ACC112 (cell line): ENCODE results near the gene OR2T34.
"Not testable (repeated sequence)": the region's sequence is repeated elsewhere in the genome, so short reads cannot be mapped to it uniquely, and the experiment has no call there.

Source experiments
- H2AFZ ChIP-seq: fragments of 200-600 bp; sonication (generic); one replicate; pipeline ENCODE4 v1.6.0; 2017; ENCODE audit warnings: antibody characterized with exemption, low read length; ENCODE audit not compliant: unreplicated experiment
- H3K27ac ChIP-seq: fragments of 200-600 bp; sonication (generic); 2 replicates; pipeline ENCODE4 v1.5.1; 2014; ENCODE audit warnings: low read depth, mild to moderate bottlenecking, antibody characterized with exemption, low read length, moderate library complexity
- H3K27me3 ChIP-seq: fragments of 200-600 bp; sonication (generic); 2 replicates; pipeline ENCODE4 v1.6.1; 2014; ENCODE audit warnings: mild to moderate bottlenecking, antibody characterized with exemption, low read length, moderate library complexity, mixed read lengths; ENCODE audit not compliant: insufficient read depth
- H3K36me3 ChIP-seq: fragments of 200-600 bp; sonication (generic); 2 replicates; pipeline ENCODE4 v1.6.1; 2016; ENCODE audit warnings: mild to moderate bottlenecking, antibody characterized with exemption, low read length, moderate library complexity, mixed read lengths; ENCODE audit not compliant: insufficient read depth
- H3K4me1 ChIP-seq: fragments of 200-600 bp; sonication (generic); one replicate; pipeline ENCODE4 v1.6.1; 2016; ENCODE audit warnings: low read length, mixed read lengths; ENCODE audit not compliant: insufficient read depth, unreplicated experiment, control insufficient read depth
- H3K4me3 ChIP-seq: fragments of 200-600 bp; sonication (generic); 2 replicates; pipeline ENCODE4 v1.5.1; 2014; ENCODE audit warnings: mild to moderate bottlenecking, low read depth, low read length
- H3K79me2 ChIP-seq: fragments of 200-600 bp; sonication (generic); one replicate; pipeline ENCODE4 v1.6.0; 2016; ENCODE audit warnings: low read length; ENCODE audit not compliant: control insufficient read depth, unreplicated experiment, insufficient read depth

The OR2T34 gene

DNA sequence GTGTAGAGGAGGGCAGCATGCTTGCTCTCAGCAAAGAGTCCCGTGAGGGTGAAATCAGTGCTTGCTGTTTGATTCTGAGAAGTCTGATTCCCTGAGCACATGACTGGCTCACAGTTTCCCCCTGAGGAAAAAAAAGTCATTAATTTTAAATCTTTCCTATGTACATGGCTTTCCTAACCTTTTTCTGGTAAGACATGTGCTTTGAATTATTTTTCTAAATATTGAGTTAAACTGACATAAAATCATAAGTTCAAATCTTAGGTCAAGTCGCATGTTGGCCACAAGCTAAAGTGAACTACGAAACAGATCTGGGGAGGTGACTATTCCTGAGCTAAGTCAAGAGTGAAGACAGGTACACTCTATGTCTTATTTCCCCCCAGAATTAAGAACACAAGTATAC, at the start of gene OR2T34:
TSS of gene OR2T34 (minus strand) at position 101 of the 400 bp plus-strand sequence. CDS start at position 101, 0 bp downstream.
- H3K79me2 ChIP-seq, H3K27me3 ChIP-seq, H2AFZ ChIP-seq, H3K4me3 ChIP-seq, H3K27ac ChIP-seq, H3K36me3 ChIP-seq, H3K4me1 ChIP-seq: not testable (repeated sequence)

GRCh38 chr1:248622570-248623001, 48.0 kb upstream of the OR2T34 start:
- Histone ChIP-seq H3K79me2 (no peaks in the 10 kb centered on the region), H3K4me3 (no peak overlapping the region), H3K27ac (no peak overlapping the region), H2AFZ (no peak overlapping the region), H3K4me1 (no peaks in the 10 kb centered on the region), H3K27me3 (peaks cover 3% of the 10 kb centered on the region; the same call in 1 of the 2 replicates), H3K36me3 (no peaks in the 10 kb centered on the region)

DNA sequence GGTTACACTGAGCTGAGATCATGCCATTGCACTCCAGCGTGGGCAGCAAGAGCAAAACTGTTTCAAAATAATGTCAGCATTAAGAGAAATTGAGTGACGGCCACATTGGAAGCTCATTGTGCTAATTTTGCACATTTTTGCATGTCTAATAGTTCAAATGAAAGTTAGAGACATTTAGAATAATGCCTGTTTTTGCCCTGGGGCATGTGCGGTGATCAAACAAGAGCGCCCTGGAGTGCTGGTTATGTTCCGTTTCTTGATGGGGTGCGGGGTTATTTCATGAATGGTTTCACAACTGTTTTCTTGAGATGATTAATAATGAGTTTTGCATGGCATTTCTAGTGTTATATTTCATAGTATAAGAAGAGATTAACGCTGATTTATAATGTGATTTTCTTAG, 47.2 kb upstream of the OR2T34 start:
- Histone ChIP-seq H3K79me2 (no peaks in the 10 kb centered on the region), H3K27ac (no peak overlapping the region), H3K4me1 (no peaks in the 10 kb centered on the region), H3K36me3 (no peaks in the 10 kb centered on the region), H3K4me3 (no peak overlapping the region), H3K27me3 (0 out of 2 replicates have a peak, but pooled peaks cover 3% of the 10 kb centered on the region), H2AFZ (no peak overlapping the region)

DNA sequence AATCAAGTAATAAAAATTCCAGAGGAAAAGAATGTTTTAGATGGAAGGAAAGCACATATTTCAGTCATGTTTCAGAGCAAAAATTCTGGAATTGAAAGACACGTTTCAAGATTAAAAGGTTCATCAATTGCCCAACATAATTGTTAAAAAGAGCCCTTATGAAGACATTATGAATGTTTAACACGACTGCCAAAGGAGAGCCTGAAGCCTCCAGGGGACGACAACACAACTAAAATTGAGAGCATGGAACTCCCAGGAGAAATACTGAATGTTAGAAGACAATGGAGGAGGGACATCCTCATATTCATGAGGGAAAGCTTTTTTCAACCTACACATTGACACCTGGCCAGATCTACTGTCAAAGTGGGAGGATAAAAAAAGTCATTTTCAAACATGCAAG, 44.3 kb upstream of the OR2T34 start:
- Histone ChIP-seq H3K27me3 (no peaks in the 10 kb centered on the region), H3K4me1 (no peaks in the 10 kb centered on the region), H3K79me2 (no peaks in the 10 kb centered on the region), H3K36me3 (no peaks in the 10 kb centered on the region), H3K27ac (no peak overlapping the region), H2AFZ (no peak overlapping the region), H3K4me3 (no peak overlapping the region)

GRCh38 chr1:248618119-248618518, 43.6 kb upstream of the OR2T34 start:
- H3K36me3 ChIP-seq = no peaks in the 10 kb centered on the region

DNA sequence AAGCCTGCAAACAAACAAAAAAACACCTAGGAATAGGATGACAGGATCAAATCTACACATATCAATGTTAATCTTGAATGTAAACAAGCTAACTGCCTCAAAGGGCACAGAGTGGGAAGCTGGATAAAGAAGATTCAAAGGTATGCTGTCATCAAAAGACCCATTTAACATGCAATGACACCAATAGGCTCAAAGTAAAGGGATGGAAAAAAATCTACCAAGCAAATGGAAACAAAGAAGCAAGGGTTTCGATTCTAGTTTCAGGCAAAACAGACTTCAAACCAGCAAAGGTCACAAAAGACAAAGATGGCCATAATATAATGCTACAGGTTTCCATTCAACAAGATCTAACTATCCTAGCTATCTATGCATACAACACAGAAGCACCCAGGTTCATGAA, 39.2 kb upstream of the OR2T34 start:
- no peaks in the 10 kb centered on the region for H3K4me1 ChIP-seq
- no peaks in the 10 kb centered on the region for H3K79me2 ChIP-seq
- H2AFZ ChIP-seq = no peak overlapping the region

More at GRCh38 chr1:248618119-248618518, 43.6 kb upstream of the OR2T34 start:
- H3K4me1 ChIP-seq = no peaks in the 10 kb centered on the region
- H3K27ac ChIP-seq = no peak overlapping the region
- H3K79me2 ChIP-seq = no peaks in the 10 kb centered on the region
- no peaks in the 10 kb centered on the region for H3K27me3 ChIP-seq
- no peak overlapping the region for H3K4me3 ChIP-seq
- no peak overlapping the region for H2AFZ ChIP-seq

DNA sequence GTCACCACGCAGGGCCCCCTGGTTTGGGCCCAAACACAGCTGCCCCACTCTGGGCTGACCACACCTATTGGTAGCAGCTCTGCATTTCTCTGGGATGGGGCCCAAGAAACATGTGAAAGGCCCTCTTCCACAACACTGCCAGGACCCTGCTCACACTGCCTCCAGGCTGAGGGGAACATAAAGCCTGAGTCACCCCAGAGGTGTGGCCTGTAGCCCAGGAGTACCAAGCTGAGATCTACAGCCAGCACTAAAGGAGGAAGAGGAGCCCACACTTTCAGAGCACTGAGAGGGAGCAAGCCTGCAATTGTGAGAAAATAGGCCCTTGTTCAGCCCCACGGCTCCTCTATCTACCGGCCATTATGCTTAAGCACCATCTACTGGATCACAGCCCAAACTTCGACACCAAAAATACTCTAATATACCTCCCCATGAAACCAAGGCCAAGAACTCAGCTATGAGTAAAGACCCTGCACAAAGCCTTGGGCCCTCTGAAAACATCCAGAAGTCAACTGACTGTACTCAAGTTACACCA, 37.4 kb upstream of the OR2T34 start:
- no peak overlapping the region for H3K4me3 ChIP-seq
- no peak overlapping the region for H3K27ac ChIP-seq
- no peaks in the 10 kb centered on the region for H3K27me3 ChIP-seq
- no peaks in the 10 kb centered on the region for H3K36me3 ChIP-seq
- no peak overlapping the region for H2AFZ ChIP-seq
- H3K79me2 ChIP-seq = no peaks in the 10 kb centered on the region
- no peaks in the 10 kb centered on the region for H3K4me1 ChIP-seq

More for the DNA sequence above, 39.2 kb upstream of the OR2T34 start:
- H3K27ac ChIP-seq = no peak overlapping the region
- no peak overlapping the region for H3K4me3 ChIP-seq
- no peaks in the 10 kb centered on the region for H3K27me3 ChIP-seq
- H3K36me3 ChIP-seq = no peaks in the 10 kb centered on the region

- no peaks in the 10 kb centered on the region for H3K4me1 ChIP-seq
- no peaks in the 10 kb centered on the region for H3K36me3 ChIP-seq
- no peaks in the 10 kb centered on the region for H3K79me2 ChIP-seq
- H3K4me3 ChIP-seq = no peak overlapping the region
- no peaks in the 10 kb centered on the region for H3K27me3 ChIP-seq
- H3K27ac ChIP-seq = no peak overlapping the region
- no peak overlapping the region for H2AFZ ChIP-seq
Measured at GRCh38 chr1:248610301-248610700, 35.7 kb upstream of the OR2T34 start.

DNA sequence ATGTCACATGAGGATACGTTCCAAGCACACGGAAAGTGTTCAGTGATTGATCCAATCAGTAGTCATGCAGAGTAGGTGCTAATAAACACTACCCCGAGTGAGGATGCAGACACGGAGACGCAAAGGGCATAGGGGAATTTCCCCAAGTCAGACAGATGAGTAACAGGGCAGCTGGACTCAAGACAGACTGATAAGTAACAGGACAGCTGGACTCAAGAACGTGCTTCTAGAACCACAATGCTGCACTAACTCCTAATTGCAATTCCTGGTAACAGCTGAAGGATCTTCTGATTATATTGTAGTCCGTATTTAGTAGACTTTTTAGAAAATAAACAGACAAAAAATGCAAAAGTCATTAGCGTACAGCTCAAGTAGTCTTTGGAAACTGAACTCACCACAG, 24.8 kb upstream of the OR2T34 start:
- Histone ChIP-seq H3K4me3 (no peak overlapping the region), H3K27ac (no peak overlapping the region), H3K4me1 (no peaks in the 10 kb centered on the region), H3K27me3 (no peaks in the 10 kb centered on the region), H3K36me3 (no peaks in the 10 kb centered on the region), H3K79me2 (no peaks in the 10 kb centered on the region), H2AFZ (no peak overlapping the region)

- Histone ChIP-seq H3K27ac (no peak within 1 kb of the TSS), H3K4me3 (no peak within 1 kb of the TSS), H3K36me3 (no peaks in the 10 kb centered on the region), H3K4me1 (no peaks in the 10 kb centered on the region), H2AFZ (no peak within 1 kb of the TSS), H3K79me2 (no peaks in the 10 kb centered on the region), H3K27me3 (no peaks in the 10 kb centered on the region)
Measured at GRCh38 chr1:248597589-248597988, 23.0 kb upstream of the OR2T34 start, which contains the start of gene OR2T10. OR2T10 (minus strand) TSS chr1:248597700; CDS start chr1:248593768, 3,932 bp downstream.

DNA sequence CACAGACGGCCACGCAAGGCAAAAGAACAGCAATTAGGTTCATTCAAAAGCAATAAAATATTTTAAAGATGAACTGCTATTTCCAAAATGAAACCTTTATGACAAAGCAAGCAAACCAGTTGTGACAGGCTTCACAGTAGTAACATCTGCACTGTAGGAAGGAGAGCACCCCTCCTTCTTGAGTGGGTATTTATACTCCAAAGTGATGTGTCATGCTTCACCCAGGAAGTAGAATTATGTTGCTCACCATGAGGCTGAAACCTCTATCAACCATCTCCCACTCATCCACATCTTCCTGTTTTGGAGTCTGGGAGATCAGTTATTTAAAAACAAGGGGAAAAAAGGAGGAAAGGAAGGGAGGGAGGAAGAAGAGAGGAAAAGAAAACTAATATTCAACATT, 22.1 kb upstream of the OR2T34 start:
- no peaks in the 10 kb centered on the region for H3K79me2 ChIP-seq
- H3K4me3 ChIP-seq = no peak overlapping the region
- H3K4me1 ChIP-seq = no peaks in the 10 kb centered on the region
- no peaks in the 10 kb centered on the region for H3K27me3 ChIP-seq
- H2AFZ ChIP-seq = no peak overlapping the region
- no peaks in the 10 kb centered on the region for H3K36me3 ChIP-seq
- no peak overlapping the region for H3K27ac ChIP-seq
